Neural cell (in vitro differentiated cells): ENCODE results near the gene TTYH1. TPM values are rescaled to one million over a fixed set of nuclear protein-coding genes. Genes with fewer than 3 reads are reported as not detected.

Source experiments
- H2AFZ ChIP-seq: fragments of 200-600, 300-800 bp; sonication (generic), shearing (Covaris generic); 2 replicates; pipeline ENCODE4 v1.6.0; 2014; ENCODE audit warnings: low read depth, mild to moderate bottlenecking, antibody characterized with exemption, low read length, moderate library complexity
- H3F3A ChIP-seq: fragments of 200-600 bp; shearing (Covaris generic); 2 replicates; pipeline ENCODE4 v1.6.1; 2016; ENCODE audit warnings: mild to moderate bottlenecking, moderate library complexity, mixed read lengths, antibody characterized with exemption, low read length; ENCODE audit not compliant: insufficient read depth, poor library complexity, severe bottlenecking
- H3K27ac ChIP-seq: fragments of 200-600, 300-800 bp; sonication (generic), shearing (Covaris generic); 2 replicates; pipeline ENCODE4 v1.5.1; 2014; ENCODE audit warnings: mild to moderate bottlenecking, low read length, moderate library complexity
- H3K27me3 ChIP-seq: fragments of 300-800, 200-600 bp; sonication (generic), shearing (Covaris generic); 2 replicates; pipeline ENCODE4 v1.6.0; 2014; ENCODE audit warnings: mild to moderate bottlenecking, low read depth, low read length, moderate library complexity; ENCODE audit not compliant: insufficient read depth
- H3K36me3 ChIP-seq: fragments of 300-800, 200-600 bp; sonication (generic), shearing (Covaris generic); 2 replicates; pipeline ENCODE4 v1.5.1; 2014; ENCODE audit warnings: mild to moderate bottlenecking, antibody characterized with exemption, low read length, moderate library complexity; ENCODE audit not compliant: insufficient read depth
- H3K4me2 ChIP-seq: fragments of 300-800, 200-600 bp; sonication (generic), shearing (Covaris generic); 2 replicates; pipeline ENCODE4 v1.6.0; 2014; ENCODE audit warnings: mild to moderate bottlenecking, low read length
- H3K4me3 ChIP-seq: fragments of 300-800, 200-600 bp; sonication (generic), shearing (Covaris generic); 2 replicates; pipeline ENCODE4 v1.5.1; 2014; ENCODE audit warnings: mild to moderate bottlenecking, low read length, moderate library complexity
- H3K79me2 ChIP-seq: fragments of 200-600 bp; shearing (Covaris generic); replicated peaks from 2 replicates; pipeline ENCODE4 v1.6.0; 2014; ENCODE audit warnings: mild to moderate bottlenecking, low read length, moderate library complexity; ENCODE audit not compliant: insufficient read depth
- H3K9ac ChIP-seq: fragments of 300-800, 200-600 bp; sonication (generic), shearing (Covaris generic); 2 replicates; pipeline ENCODE4 v1.6.1; 2016; ENCODE audit warnings: mild to moderate bottlenecking, low read length, mixed read lengths
- H3K9me2 ChIP-seq: fragments of 200-600 bp; shearing (Covaris generic); 2 replicates; pipeline ENCODE4 v1.6.1; 2016; ENCODE audit warnings: mild to moderate bottlenecking, low read length, mixed read lengths; ENCODE audit not compliant: insufficient read depth
- H3K9me3 ChIP-seq: fragments of 200-600, 300-800 bp; sonication (generic), shearing (Covaris generic); 2 replicates; pipeline ENCODE4 v1.6.1; 2016; ENCODE audit warnings: mild to moderate bottlenecking, mixed run types, low read length, moderate library complexity, mixed read lengths
- H4K20me1 ChIP-seq: fragments of 200-600 bp; shearing (Covaris generic); 2 replicates; pipeline ENCODE4 v1.6.1; 2016; ENCODE audit warnings: mild to moderate bottlenecking, mixed run types; ENCODE audit not compliant: insufficient read depth
- EP300 ChIP-seq: fragments of 450-650 bp; conservative IDR thresholded peaks from 2 replicates; pipeline ENCODE4 v1.6.1; 2014; ENCODE audit warnings: antibody characterized with exemption, mild to moderate bottlenecking, moderate library complexity; ENCODE audit not compliant: poor library complexity, severe bottlenecking
- EZH2 ChIP-seq: fragments of 200-600, 300-800 bp; shearing (Covaris generic), sonication (generic); IDR thresholded peaks from 2 replicates; pipeline ENCODE4 v1.6.1; 2014; ENCODE audit warnings: antibody characterized with exemption, low read length, borderline replicate concordance, mild to moderate bottlenecking; ENCODE audit not compliant: insufficient read depth, poor library complexity, severe bottlenecking
- MXI1 ChIP-seq: fragments of 450-650 bp; conservative IDR thresholded peaks from 2 replicates; pipeline ENCODE4 v1.6.1; 2014; ENCODE audit warnings: antibody characterized with exemption, mild to moderate bottlenecking; ENCODE audit not compliant: poor library complexity, severe bottlenecking
- POLR2AphosphoS5 ChIP-seq: IDR thresholded peaks from 2 replicates; pipeline ENCODE4 v1.6.1; 2012
- RAD21 ChIP-seq: fragments of 450-650 bp; conservative IDR thresholded peaks from 2 replicates; pipeline ENCODE4 v1.6.1; 2014; ENCODE audit warnings: antibody characterized with exemption, mild to moderate bottlenecking, moderate library complexity
- SMC3 ChIP-seq: fragments of 450-650 bp; conservative IDR thresholded peaks from 2 replicates; pipeline ENCODE4 v1.6.1; 2014; ENCODE audit warnings: antibody characterized with exemption, mild to moderate bottlenecking, moderate library complexity; ENCODE audit not compliant: poor library complexity
- TAF1 ChIP-seq: IDR thresholded peaks from 2 replicates; pipeline ENCODE4 v1.6.1; 2012; ENCODE audit warnings: low read depth
- polyA plus RNA-seq: library from polyadenylated mRNA; depleted of rRNA; stranded (reverse); fragments of >200 nt; gene quantifications from 2 replicates; pipeline ENCODE4 v1.2.3, GENCODE V29; 2014
- TF ChIP-seq, protein P1 (sequence below): IDR thresholded peaks from 2 replicates; pipeline ENCODE4 v1.6.1; 2012; ENCODE audit warnings: borderline replicate concordance
- TF ChIP-seq, protein P2 (sequence below): fragments of 450-650 bp; IDR thresholded peaks from 2 replicates; pipeline ENCODE4 v1.5.1; 2014; ENCODE audit warnings: antibody characterized with exemption, mild to moderate bottlenecking, moderate library complexity; ENCODE audit not compliant: poor library complexity, severe bottlenecking

TTYH1 gene
- polyA plus RNA-seq, 1 donor from 2014 or later = 36.1 TPM

DNA sequence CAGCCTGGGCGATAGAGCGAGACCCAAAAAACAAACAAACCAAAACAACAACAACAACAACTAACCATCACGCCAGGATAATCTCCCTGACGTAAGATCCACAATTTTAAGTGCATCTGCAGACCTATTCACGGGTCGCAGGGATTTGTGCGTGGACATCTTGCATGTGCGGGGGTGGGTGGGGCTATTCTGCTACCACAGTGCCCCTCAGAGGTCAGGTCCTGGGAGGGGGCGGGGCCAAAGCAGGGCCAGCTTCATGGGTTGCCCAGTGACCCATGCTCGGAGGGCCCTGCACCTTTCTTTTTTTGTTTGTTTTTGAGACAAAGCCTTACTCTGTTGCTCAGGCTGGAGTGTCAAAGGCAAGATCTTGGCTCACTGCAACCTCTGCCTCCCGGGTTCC is 60.4 kb downstream of the TTYH1 start:
- TF ChIP-seq RAD21 (no peak), MXI1 (no peak), TAF1 (no peak), EP300 (no peak), SMC3 (no peak), EZH2 (no peak), POLR2AphosphoS5 (no peak)
- TF ChIP-seq, protein P1, sequence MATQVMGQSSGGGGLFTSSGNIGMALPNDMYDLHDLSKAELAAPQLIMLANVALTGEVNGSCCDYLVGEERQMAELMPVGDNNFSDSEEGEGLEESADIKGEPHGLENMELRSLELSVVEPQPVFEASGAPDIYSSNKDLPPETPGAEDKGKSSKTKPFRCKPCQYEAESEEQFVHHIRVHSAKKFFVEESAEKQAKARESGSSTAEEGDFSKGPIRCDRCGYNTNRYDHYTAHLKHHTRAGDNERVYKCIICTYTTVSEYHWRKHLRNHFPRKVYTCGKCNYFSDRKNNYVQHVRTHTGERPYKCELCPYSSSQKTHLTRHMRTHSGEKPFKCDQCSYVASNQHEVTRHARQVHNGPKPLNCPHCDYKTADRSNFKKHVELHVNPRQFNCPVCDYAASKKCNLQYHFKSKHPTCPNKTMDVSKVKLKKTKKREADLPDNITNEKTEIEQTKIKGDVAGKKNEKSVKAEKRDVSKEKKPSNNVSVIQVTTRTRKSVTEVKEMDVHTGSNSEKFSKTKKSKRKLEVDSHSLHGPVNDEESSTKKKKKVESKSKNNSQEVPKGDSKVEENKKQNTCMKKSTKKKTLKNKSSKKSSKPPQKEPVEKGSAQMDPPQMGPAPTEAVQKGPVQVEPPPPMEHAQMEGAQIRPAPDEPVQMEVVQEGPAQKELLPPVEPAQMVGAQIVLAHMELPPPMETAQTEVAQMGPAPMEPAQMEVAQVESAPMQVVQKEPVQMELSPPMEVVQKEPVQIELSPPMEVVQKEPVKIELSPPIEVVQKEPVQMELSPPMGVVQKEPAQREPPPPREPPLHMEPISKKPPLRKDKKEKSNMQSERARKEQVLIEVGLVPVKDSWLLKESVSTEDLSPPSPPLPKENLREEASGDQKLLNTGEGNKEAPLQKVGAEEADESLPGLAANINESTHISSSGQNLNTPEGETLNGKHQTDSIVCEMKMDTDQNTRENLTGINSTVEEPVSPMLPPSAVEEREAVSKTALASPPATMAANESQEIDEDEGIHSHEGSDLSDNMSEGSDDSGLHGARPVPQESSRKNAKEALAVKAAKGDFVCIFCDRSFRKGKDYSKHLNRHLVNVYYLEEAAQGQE = no peak
- TF ChIP-seq, protein P2, sequence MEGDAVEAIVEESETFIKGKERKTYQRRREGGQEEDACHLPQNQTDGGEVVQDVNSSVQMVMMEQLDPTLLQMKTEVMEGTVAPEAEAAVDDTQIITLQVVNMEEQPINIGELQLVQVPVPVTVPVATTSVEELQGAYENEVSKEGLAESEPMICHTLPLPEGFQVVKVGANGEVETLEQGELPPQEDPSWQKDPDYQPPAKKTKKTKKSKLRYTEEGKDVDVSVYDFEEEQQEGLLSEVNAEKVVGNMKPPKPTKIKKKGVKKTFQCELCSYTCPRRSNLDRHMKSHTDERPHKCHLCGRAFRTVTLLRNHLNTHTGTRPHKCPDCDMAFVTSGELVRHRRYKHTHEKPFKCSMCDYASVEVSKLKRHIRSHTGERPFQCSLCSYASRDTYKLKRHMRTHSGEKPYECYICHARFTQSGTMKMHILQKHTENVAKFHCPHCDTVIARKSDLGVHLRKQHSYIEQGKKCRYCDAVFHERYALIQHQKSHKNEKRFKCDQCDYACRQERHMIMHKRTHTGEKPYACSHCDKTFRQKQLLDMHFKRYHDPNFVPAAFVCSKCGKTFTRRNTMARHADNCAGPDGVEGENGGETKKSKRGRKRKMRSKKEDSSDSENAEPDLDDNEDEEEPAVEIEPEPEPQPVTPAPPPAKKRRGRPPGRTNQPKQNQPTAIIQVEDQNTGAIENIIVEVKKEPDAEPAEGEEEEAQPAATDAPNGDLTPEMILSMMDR = no peak
- Histone ChIP-seq H3K27ac (no peak overlapping the region), H3F3A (no peaks in the 10 kb centered on the region), H3K36me3 (no peaks in the 10 kb centered on the region), H2AFZ (no peak overlapping the region), H3K9me2 (no peaks in the 10 kb centered on the region), H3K9ac (no peak overlapping the region), H3K4me3 (no peak overlapping the region), H3K9me3 (no peaks in the 10 kb centered on the region), H3K79me2 (no peaks in the 10 kb centered on the region), H3K4me2 (no peak overlapping the region), H3K27me3 (peaks cover 6% of the 10 kb centered on the region), H4K20me1 (no peaks in the 10 kb centered on the region)

DNA sequence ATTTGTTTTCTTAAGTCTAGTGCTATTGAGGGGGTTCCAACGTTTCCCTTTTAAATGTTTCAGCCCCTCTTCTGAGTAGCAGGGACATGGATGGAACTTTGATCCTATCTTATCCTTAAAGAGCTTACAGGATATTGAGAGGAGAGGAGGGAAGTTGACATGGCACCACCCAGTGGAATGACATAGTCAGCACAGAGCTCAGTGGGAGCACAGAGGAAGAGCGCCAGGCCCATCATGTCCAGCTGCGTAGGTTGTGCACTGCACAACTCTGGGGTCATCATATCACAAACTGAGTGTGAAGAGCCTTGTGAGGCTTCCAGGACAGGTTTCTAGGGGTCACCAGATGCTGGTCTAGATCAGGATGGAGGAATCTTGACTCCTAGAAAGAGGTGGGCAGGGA is 62.4 kb downstream of the TTYH1 start:
- Histone ChIP-seq H3K27ac (no peak overlapping the region), H4K20me1 (no peaks in the 10 kb centered on the region), H3K27me3 (no peaks in the 10 kb centered on the region), H3K4me2 (no peak overlapping the region), H3K36me3 (no peaks in the 10 kb centered on the region), H3K9ac (no peak overlapping the region), H3F3A (no peaks in the 10 kb centered on the region), H3K9me2 (no peaks in the 10 kb centered on the region), H3K9me3 (no peaks in the 10 kb centered on the region), H3K4me3 (no peak overlapping the region), H2AFZ (no peak overlapping the region), H3K79me2 (no peaks in the 10 kb centered on the region)
- TF ChIP-seq, protein P1 = no peak
- TF ChIP-seq EZH2 (no peak), SMC3 (no peak), RAD21 (no peak), TAF1 (no peak), POLR2AphosphoS5 (no peak)
- TF ChIP-seq, protein P2 = no peak
